HEK293T (cell line): ENCODE results near the gene SREBF2.

Source experiments
- CTCF ChIA-PET: fragments of 350-600 bp; formaldehyde crosslinking; extraction: SDS; loops from one replicate; lab custom pipeline; 2021; ENCODE audit warnings: antibody characterized with exemption, inconsistent platforms; lab: Yijun Ruan, JAX
- POLR2A ChIA-PET: fragments of 350-600 bp; formaldehyde crosslinking; extraction: SDS; loops from one replicate; lab custom pipeline; 2020; ENCODE audit warnings: antibody characterized with exemption, inconsistent platforms; lab: Yijun Ruan, JAX
- DNase-seq: peaks from one replicate; pipeline ENCODE4 v3.0.0; 2012; ENCODE audit warnings: mixed read lengths; ENCODE audit errors: extremely low spot score
- ARNT ChIP-seq: fragments of 450-650 bp; IDR thresholded peaks from 2 replicates; pipeline ENCODE4 v1.6.1; 2017; ENCODE audit warnings: mild to moderate bottlenecking
- BHLHE40 ChIP-seq: fragments of 450-650 bp; IDR thresholded peaks from 2 replicates; pipeline ENCODE4 v1.6.1; 2016; ENCODE audit warnings: mild to moderate bottlenecking, moderate library complexity, borderline replicate concordance
- CTBP1 ChIP-seq: fragments of 450-650 bp; IDR thresholded peaks from 2 replicates; pipeline ENCODE4 v1.6.1; 2016; ENCODE audit warnings: borderline replicate concordance
- ELF4 ChIP-seq: fragments of 450-650 bp; IDR thresholded peaks from 2 replicates; pipeline ENCODE4 v1.6.1; 2017; ENCODE audit warnings: antibody characterized with exemption
- FOXA1 ChIP-seq: fragments of 450-650 bp; IDR thresholded peaks from 2 replicates; pipeline ENCODE4 v1.6.1; 2016; ENCODE audit warnings: mild to moderate bottlenecking
- FOXK2 ChIP-seq: fragments of 450-650 bp; IDR thresholded peaks from 2 replicates; pipeline ENCODE4 v1.6.1; 2016; ENCODE audit warnings: mild to moderate bottlenecking
- FOXM1 ChIP-seq: fragments of 450-650 bp; IDR thresholded peaks from 2 replicates; pipeline ENCODE4 v1.6.1; 2017; ENCODE audit warnings: mild to moderate bottlenecking, borderline replicate concordance
- HDGF ChIP-seq: fragments of 450-650 bp; IDR thresholded peaks from 2 replicates; pipeline ENCODE4 v1.6.1; 2017; ENCODE audit warnings: antibody characterized with exemption, borderline replicate concordance
- L3MBTL2 ChIP-seq: fragments of 450-650 bp; conservative IDR thresholded peaks from 2 replicates; pipeline ENCODE4 v1.6.1; 2016; ENCODE audit warnings: mild to moderate bottlenecking
- LEF1 ChIP-seq: fragments of 450-650 bp; IDR thresholded peaks from 2 replicates; pipeline ENCODE4 v1.6.1; 2017; ENCODE audit warnings: mild to moderate bottlenecking, borderline replicate concordance
- NFRKB ChIP-seq: fragments of 450-650 bp; IDR thresholded peaks from 2 replicates; pipeline ENCODE4 v1.6.1; 2016; ENCODE audit warnings: mild to moderate bottlenecking, moderate library complexity
- SP1 ChIP-seq: fragments of 450-650 bp; IDR thresholded peaks from 2 replicates; pipeline ENCODE4 v1.6.1; 2017
- SUZ12 ChIP-seq: fragments of 450-650 bp; IDR thresholded peaks from 2 replicates; pipeline ENCODE4 v1.6.1; 2016; ENCODE audit warnings: mild to moderate bottlenecking
- TARDBP ChIP-seq: fragments of 450-650 bp; IDR thresholded peaks from 2 replicates; pipeline ENCODE4 v1.6.1; 2016
- ZNF384 ChIP-seq: fragments of 450-650 bp; IDR thresholded peaks from 2 replicates; pipeline ENCODE4 v1.6.1; 2016
- TF ChIP-seq, protein P1 (sequence below): fragments of 450-650 bp; IDR thresholded peaks from 2 replicates; pipeline ENCODE4 v1.6.1; 2016

SREBF2 gene

DNA sequence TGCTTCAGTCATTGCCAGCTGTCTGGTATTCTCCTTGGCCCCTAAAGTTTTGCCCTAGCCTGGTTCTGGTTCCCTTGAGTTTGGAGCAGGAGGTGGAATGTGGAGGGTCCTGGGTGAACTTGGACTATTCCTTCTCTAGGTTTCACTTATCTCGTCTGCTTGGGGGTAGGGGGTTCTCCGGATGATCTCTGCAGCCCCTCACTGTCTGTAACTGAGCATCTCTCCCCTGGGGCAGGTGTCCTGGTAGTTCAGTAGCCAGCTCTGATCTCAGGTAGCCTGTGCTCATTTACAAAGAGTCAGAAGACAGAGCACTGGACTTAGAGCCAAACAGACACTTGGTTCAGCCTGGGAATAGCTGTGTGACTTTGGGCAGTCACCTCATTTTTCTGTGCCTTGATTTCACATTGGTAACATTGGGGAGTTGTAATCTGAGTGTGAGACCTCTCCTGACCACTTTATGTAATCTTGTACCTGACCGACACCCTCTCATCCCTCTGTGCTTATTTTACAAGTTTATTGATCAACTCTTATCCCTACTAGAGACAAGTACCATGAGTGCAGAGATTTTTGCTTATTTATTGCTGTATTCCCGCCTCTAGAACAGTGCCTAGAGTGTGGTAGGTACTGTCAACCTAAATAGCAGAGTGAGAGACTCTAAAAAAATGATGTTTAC is 31.6 kb upstream of the SREBF2 start:
- ChIA-PET POLR2A (interaction anchor here (0.7 to 2.8 kb wide), 40 partner anchors 9 to 391 kb away, joined by 3 to 35 read pairs (median 6); partner anchors contain the start of genes MEI1, SNU13 and SREBF2), CTCF (interaction anchor here (0.9 to 3.1 kb wide), 3 partner anchors 39 to 104 kb away, joined by 4 to 22 read pairs (median 4); no protein-coding TSS in a partner anchor)
- TF ChIP-seq, protein P1, sequence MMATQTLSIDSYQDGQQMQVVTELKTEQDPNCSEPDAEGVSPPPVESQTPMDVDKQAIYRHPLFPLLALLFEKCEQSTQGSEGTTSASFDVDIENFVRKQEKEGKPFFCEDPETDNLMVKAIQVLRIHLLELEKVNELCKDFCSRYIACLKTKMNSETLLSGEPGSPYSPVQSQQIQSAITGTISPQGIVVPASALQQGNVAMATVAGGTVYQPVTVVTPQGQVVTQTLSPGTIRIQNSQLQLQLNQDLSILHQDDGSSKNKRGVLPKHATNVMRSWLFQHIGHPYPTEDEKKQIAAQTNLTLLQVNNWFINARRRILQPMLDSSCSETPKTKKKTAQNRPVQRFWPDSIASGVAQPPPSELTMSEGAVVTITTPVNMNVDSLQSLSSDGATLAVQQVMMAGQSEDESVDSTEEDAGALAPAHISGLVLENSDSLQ: no peak
- TF ChIP-seq SP1 (no peak), ZNF384 (no peak), BHLHE40 (no peak), HDGF (no peak), FOXA1 (no peak), SUZ12 (no peak), TARDBP (no peak), FOXK2 (no peak), NFRKB (no peak), L3MBTL2 (no peak), ARNT (no peak), ELF4 (no peak)
- no peak for DNase-seq

DNA sequence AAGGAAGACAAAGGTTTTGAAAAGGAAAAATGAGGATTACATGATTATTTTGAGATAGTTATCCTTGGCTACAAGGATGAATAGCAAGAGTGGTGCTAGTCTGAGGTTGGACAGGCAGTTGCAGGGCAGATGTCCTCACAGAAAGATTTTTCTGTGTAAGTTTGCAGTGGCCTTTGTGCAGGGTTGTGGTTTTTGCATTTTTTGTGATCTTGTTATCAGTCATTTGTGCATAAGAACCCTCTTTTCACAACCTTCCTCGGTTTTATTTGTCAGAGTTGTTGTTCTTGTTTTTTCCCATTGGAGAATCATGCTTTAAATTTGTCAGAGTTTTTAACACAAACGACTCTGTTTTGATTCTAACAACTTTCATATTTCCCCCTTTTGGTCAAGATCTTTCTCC is 31.0 kb upstream of the SREBF2 start:
- no peak for TF ChIP-seq FOXM1
- TF ChIP-seq TARDBP: no peak
- TF ChIP-seq, protein P1: no peak
- TF ChIP-seq LEF1: no peak
- no peak for TF ChIP-seq HDGF
- TF ChIP-seq FOXA1: no peak
- no peak for TF ChIP-seq ELF4
- no peak for TF ChIP-seq CTBP1
- TF ChIP-seq SUZ12: no peak
- TF ChIP-seq ZNF384: no peak
- no peak for TF ChIP-seq L3MBTL2
- TF ChIP-seq NFRKB: no peak
- TF ChIP-seq ARNT: no peak
- ChIA-PET CTCF (interaction anchor here (3.1 kb wide), 1 partner anchor 104 kb away, joined by 22 read pairs; no protein-coding TSS in a partner anchor), POLR2A (interaction anchor here (1.4 to 2.8 kb wide), 9 partner anchors 8 to 135 kb away, joined by 4 to 35 read pairs (median 12); partner anchors contain the start of genes MEI1 and SREBF2)
- no peak for DNase-seq

DNA sequence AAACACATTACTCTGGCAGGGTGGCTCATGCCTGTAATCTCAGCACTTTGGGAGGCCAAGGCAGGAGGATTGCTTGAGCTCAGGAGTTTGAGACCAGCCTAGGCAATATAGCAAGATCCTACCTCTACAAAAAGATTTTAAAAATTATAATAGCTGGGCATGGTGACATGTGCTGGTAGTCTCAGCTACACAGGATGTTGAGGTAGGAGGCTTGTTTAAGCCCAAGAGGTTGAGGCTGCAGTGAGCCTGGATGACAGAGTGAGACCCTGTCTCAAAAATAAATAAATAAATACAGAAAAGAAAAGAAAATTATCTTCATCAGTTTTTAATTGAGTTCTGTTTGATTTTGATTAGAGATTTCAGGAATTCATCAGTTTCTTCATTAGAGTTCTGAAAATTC is 27.3 kb upstream of the SREBF2 start:
- no peak for DNase-seq
- ChIA-PET POLR2A (interaction anchor here (1.3 kb wide), 1 partner anchor 27 kb away, joined by 3 read pairs; the partner anchor contains the start of gene SREBF2), CTCF (no interaction called here)
- TF ChIP-seq CTBP1 (no peak), L3MBTL2 (no peak), LEF1 (no peak), BHLHE40 (no peak), ARNT (no peak), HDGF (no peak)

DNA sequence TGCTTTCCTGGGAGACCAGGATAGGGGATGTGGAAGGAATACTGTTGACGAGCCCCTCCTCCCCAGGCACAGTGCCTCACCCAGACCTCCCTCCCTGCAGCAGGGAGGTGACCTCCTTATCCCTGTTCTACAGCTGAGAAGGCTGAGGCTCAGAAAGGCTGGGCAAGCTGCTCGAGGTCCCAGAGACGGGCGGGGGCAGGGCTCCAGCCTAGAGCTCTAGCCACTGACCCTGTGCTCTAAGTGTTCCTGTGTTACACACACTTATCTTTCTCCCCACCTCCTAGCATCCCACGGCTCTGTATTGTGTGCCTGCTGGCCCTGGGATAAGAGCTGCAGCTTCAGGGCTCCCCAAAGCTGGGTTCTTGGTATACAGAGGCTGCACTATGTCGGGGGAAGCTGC is 24.5 kb upstream of the SREBF2 start:
- ChIA-PET POLR2A (interaction anchor here (4.1 kb wide), 1 partner anchor 8 kb away, joined by 30 read pairs; the partner anchor contains the start of gene CCDC134), CTCF (interaction anchor here (0.5 kb wide), 1 partner anchor 32 kb away, joined by 3 read pairs; no protein-coding TSS in a partner anchor)
- TF ChIP-seq TARDBP (no peak), CTBP1 (no peak), ZNF384 (no peak), SUZ12 (no peak), BHLHE40 (no peak), NFRKB (no peak), SP1 (no peak), HDGF (no peak), ARNT (no peak), FOXA1 (no peak), FOXK2 (no peak), LEF1 (no peak), L3MBTL2 (no peak), FOXM1 (no peak), ELF4 (no peak)
- TF ChIP-seq, protein P1: no peak
- no peak for DNase-seq

DNA sequence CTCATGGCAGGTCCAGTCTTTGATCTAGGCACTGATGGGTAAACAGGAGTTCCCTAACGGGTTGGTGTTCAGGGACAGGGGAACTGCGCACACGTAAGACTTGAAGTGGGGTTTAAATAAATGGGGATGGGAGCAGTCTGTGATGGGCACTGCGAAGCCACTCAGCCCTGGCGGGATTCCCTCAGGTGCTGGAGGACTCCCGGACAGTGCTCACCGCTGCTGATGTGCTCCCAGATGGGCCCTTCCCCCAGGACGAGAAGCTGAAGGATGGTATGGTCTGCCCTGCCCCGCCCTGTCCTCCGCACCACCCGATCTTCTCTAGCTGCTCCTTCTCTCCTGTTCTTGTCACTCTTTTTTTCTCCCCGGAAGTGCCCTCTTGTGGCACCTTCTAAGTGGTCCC is 22.9 kb upstream of the SREBF2 start:
- TF ChIP-seq SP1 (no peak), NFRKB (no peak), TARDBP (no peak), FOXM1 (no peak), SUZ12 (no peak), LEF1 (no peak), BHLHE40 (no peak)
- ChIA-PET CTCF (no interaction called here), POLR2A (interaction anchor here (4.1 kb wide), 1 partner anchor 10 kb away, joined by 30 read pairs; the partner anchor contains the start of gene CCDC134)
- no peak for DNase-seq

DNA sequence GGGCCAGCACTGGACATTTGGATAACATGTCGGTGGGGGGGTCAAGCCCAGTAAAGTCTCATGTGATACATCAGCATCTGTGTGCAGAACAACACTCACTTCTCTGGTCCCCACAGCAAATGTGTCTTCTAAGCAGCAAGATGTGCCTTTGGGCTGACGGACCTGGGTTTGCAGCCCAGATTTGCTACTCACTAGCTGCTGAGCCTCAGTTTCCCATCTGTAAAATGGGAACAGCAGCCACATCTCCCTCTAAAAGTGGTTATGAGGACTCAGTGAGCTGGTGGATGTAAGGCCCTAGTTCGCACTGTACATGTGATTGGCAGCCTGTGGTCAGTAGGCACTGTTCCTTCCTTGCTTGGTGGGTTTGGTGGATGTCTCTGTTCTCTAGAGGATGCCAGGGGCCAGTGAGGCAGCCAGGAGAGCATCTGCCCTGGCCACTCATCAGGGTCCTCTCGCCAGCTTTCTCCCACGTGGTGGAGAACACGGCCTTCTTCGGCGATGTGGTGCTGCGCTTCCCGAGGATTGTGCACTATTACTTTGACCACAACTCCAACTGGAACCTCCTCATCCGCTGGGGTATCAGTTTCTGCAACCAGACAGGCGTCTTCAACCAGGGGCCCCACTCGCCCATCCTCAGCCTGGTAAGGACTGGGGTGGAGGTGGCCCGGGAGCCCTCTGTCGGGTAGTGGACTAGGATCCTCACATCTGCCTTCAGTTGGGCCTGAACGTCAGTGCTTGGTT is 19.9 kb upstream of the SREBF2 start:
- ChIA-PET CTCF (no interaction called here), POLR2A (interaction anchor here (2.7 kb wide), 1 partner anchor 12 kb away, joined by 20 read pairs; the partner anchor contains the start of gene CCDC134)
- DNase-seq: no peak
- TF ChIP-seq ARNT (no peak), FOXA1 (no peak), FOXM1 (no peak), L3MBTL2 (no peak), ZNF384 (no peak), LEF1 (no peak), SUZ12 (no peak), BHLHE40 (no peak), NFRKB (no peak), FOXK2 (no peak), CTBP1 (no peak), SP1 (no peak), ELF4 (no peak)
- TF ChIP-seq, protein P1: no peak
